GM23338 (cell line): Measurements from ENCODE around the gene VSIG8. TPM values are rescaled to one million over a fixed set of nuclear protein-coding genes. Genes with fewer than 3 reads are reported as not detected.

Experiments used
- ATAC-seq: fragments of 200-7000 bp; cut with Tn5 transposase; 3 replicates; pipeline ENCODE4 v1.9.1; 2020
- DNase-seq: peaks from one replicate; pipeline ENCODE4 v3.0.0-alpha.2; 2015; ENCODE audit warnings: low spot score
- H2AFZ ChIP-seq: fragments of 200-600 bp; sonication (generic); 2 replicates; pipeline ENCODE4 v1.8.0; 2016; ENCODE audit warnings: antibody characterized with exemption, mild to moderate bottlenecking, moderate library complexity
- H3F3A ChIP-seq: fragments of 200-600 bp; sonication (generic); replicated peaks from 2 replicates; pipeline ENCODE4 v1.8.0; 2017; ENCODE audit warnings: antibody characterized with exemption, mixed run types, low read depth
- H3K27ac ChIP-seq: fragments of 200-600 bp; sonication (generic); 2 replicates; pipeline ENCODE4 v1.6.1; 2016; ENCODE audit warnings: low read depth
- H3K27me3 ChIP-seq: fragments of 200-600 bp; sonication (generic); 2 replicates; pipeline ENCODE4 v1.8.0; 2016; ENCODE audit warnings: mild to moderate bottlenecking, mixed run types, moderate library complexity; ENCODE audit not compliant: insufficient read depth
- H3K36me3 ChIP-seq: fragments of 200-600 bp; sonication (generic); 2 replicates; pipeline ENCODE4 v1.8.0; 2016; ENCODE audit warnings: mild to moderate bottlenecking; ENCODE audit not compliant: insufficient read depth
- H3K4me1 ChIP-seq: fragments of 200-600 bp; sonication (generic); 2 replicates; pipeline ENCODE4 v1.8.0; 2016; ENCODE audit warnings: mild to moderate bottlenecking, moderate library complexity; ENCODE audit not compliant: insufficient read depth
- H3K4me2 ChIP-seq: fragments of 200-600 bp; sonication (generic); 2 replicates; pipeline ENCODE4 v1.7.1; 2017; ENCODE audit warnings: mixed run types
- H3K4me3 ChIP-seq: fragments of 200-600 bp; sonication (generic); 2 replicates; pipeline ENCODE4 v1.6.1; 2016; ENCODE audit warnings: mixed run types
- H3K79me2 ChIP-seq: fragments of 200-600 bp; sonication (generic); replicated peaks from 2 replicates; pipeline ENCODE4 v1.8.0; 2017; ENCODE audit warnings: mild to moderate bottlenecking; ENCODE audit not compliant: insufficient read depth
- H3K9me2 ChIP-seq: fragments of 200-600 bp; sonication (generic); 2 replicates; pipeline ENCODE4 v1.8.0; 2017; ENCODE audit not compliant: insufficient read depth
- H4K20me1 ChIP-seq: fragments of 200-600 bp; sonication (generic); replicated peaks from 2 replicates; pipeline ENCODE4 v1.8.0; 2017; ENCODE audit warnings: mild to moderate bottlenecking; ENCODE audit not compliant: insufficient read depth
- H3K27ac Mint-ChIP-seq: 2 replicates; pipeline ENCODE4 v1.8.0; 2020; ENCODE audit warnings: inconsistent platforms, mild to moderate bottlenecking, moderate library complexity, mixed read lengths
- H3K27me3 Mint-ChIP-seq: 3 replicates; pipeline ENCODE4 v1.8.0; 2022; ENCODE audit warnings: low read depth, mild to moderate bottlenecking, moderate library complexity, mixed read lengths, inconsistent platforms; ENCODE audit not compliant: insufficient read depth, poor library complexity
- H3K36me3 Mint-ChIP-seq: 3 replicates; pipeline ENCODE4 v1.8.0; 2021; ENCODE audit warnings: low read depth, mild to moderate bottlenecking, inconsistent platforms, moderate library complexity, mixed read lengths
- H3K4me1 Mint-ChIP-seq: 3 replicates; pipeline ENCODE4 v1.8.0; 2020; ENCODE audit warnings: mild to moderate bottlenecking, inconsistent platforms, mixed read lengths
- H3K4me3 Mint-ChIP-seq: 3 replicates; pipeline ENCODE4 v1.8.0; 2021; ENCODE audit warnings: moderate library complexity, mild to moderate bottlenecking, inconsistent platforms, mixed read lengths
- H3K9me3 Mint-ChIP-seq: 3 replicates; pipeline ENCODE4 v1.8.0; 2020; ENCODE audit warnings: moderate library complexity, mild to moderate bottlenecking, inconsistent platforms, mixed read lengths
- CREB1 ChIP-seq: fragments of 250-450 bp; sonication (Bioruptor Pico); IDR thresholded peaks from 2 replicates; pipeline ENCODE4 v1.5.0; 2020; ENCODE audit warnings: low read depth, mild to moderate bottlenecking, moderate library complexity
- EZH2 ChIP-seq: fragments of 200-600 bp; sonication (generic); IDR thresholded peaks from one replicate; pipeline ENCODE4 v1.8.0; 2017; ENCODE audit warnings: antibody characterized with exemption, mild to moderate bottlenecking, low read depth; ENCODE audit not compliant: unreplicated experiment
- EZH2phosphoT487 ChIP-seq: fragments of 200-600 bp; sonication (generic); IDR thresholded peaks from one replicate; pipeline ENCODE4 v1.8.1; 2018; ENCODE audit warnings: antibody characterized with exemption; ENCODE audit not compliant: unreplicated experiment
- JUNB ChIP-seq: IDR thresholded peaks from one replicate; pipeline ENCODE4 v1.6.1; 2016; ENCODE audit warnings: antibody characterized with exemption; ENCODE audit not compliant: unreplicated experiment
- NANOG ChIP-seq: IDR thresholded peaks from 2 replicates; pipeline ENCODE4 v1.6.1; 2016; ENCODE audit warnings: antibody characterized with exemption, borderline replicate concordance
- POLR2AphosphoS5 ChIP-seq: IDR thresholded peaks from 2 replicates; pipeline ENCODE4 v1.6.1; 2016; ENCODE audit warnings: antibody characterized with exemption, low read depth
- STAT1 ChIP-seq: IDR thresholded peaks from one replicate; pipeline ENCODE4 v1.6.1; 2016; ENCODE audit warnings: antibody characterized with exemption; ENCODE audit not compliant: unreplicated experiment
- ZNF114 ChIP-seq: fragments of 250-450 bp; sonication (Bioruptor Pico); IDR thresholded peaks from 2 replicates; pipeline ENCODE4 v1.5.0; 2020; ENCODE audit warnings: mild to moderate bottlenecking, moderate library complexity
- ZNF331 ChIP-seq: fragments of 250-450 bp; sonication (Bioruptor Pico); IDR thresholded peaks from 2 replicates; pipeline ENCODE4 v1.5.0; 2020; ENCODE audit warnings: low read depth, mild to moderate bottlenecking, moderate library complexity
- polyA plus RNA-seq: library from polyadenylated mRNA; unstranded; fragments of >200 nt; fragmentation: Nextera tagmentation; extraction: Ambion mirVana; gene quantifications from 2 replicates; pipeline ENCODE4 v1.2.1, GENCODE V29; 2016
- total RNA-seq: library from RNA; depleted of rRNA; stranded (reverse); fragments of >200 nt; shearing (Covaris generic); gene quantifications from 2 replicates; pipeline ENCODE4 v1.2.3, GENCODE V29; 2014
- TF ChIP-seq, protein P1 (sequence below), 2 experiments: fragments of 200-600 bp in 1 of 2; sonication (generic) in 1 of 2; conservative IDR thresholded peaks; 2 replicates each; pipeline versions ENCODE4 v1.5.1 to v1.6.1; 2016 to 2017; ENCODE audit warnings: antibody characterized with exemption in 2 of 2, low read depth in 2 of 2, mild to moderate bottlenecking in 2 of 2, moderate library complexity in 1 of 2
- TF ChIP-seq, protein P2 (sequence below): IDR thresholded peaks from 2 replicates; pipeline ENCODE4 v1.6.1; 2016; ENCODE audit warnings: antibody characterized with exemption
- TF ChIP-seq, protein P3 (sequence below): fragments of 250-450 bp; sonication (Bioruptor Pico); IDR thresholded peaks from 2 replicates; pipeline ENCODE4 v1.5.0; 2020; ENCODE audit warnings: mild to moderate bottlenecking, moderate library complexity
- TF ChIP-seq, protein P4 (sequence below): IDR thresholded peaks from one replicate; pipeline ENCODE4 v1.6.1; 2018; ENCODE audit warnings: antibody characterized with exemption; ENCODE audit not compliant: unreplicated experiment

Gene VSIG8
- total and polyA plus RNA-seq, 2 experiments from 2014 or later: not detected

DNA sequence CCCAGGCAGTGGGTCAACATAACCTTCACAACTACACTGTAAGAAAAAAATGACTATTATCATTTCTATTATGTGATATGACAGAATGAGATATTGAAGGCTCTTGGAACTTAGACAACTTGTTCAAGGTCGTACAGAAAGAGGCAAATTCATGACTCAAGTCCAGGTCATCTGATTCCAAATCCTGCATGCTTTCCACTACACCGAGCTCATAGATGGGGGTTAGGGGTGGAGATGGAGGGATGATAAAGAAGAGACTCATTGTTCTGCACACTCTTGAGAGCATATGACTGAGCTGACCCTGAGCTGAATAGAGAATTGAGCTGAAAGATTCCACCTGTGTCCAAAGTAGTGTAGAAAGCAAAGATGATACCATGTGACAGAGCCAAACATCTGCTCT, 57.5 kb downstream of the VSIG8 start:
- H3K27me3 Mint-ChIP-seq: peaks cover 3% of the 10 kb centered on the region
- Histone ChIP-seq H3K27ac (no peak overlapping the region), H3K9me2 (0 out of 2 replicates have a peak, but pooled peaks cover 4% of the 10 kb centered on the region), H2AFZ (no peak overlapping the region), H4K20me1 (no peaks in the 10 kb centered on the region), H3K4me2 (no peak overlapping the region), H3K79me2 (no peaks in the 10 kb centered on the region), H3K27me3 (no peaks in the 10 kb centered on the region), H3K4me3 (no peak overlapping the region), H3K36me3 (no peaks in the 10 kb centered on the region), H3F3A (no peaks in the 10 kb centered on the region), H3K4me1 (no peaks in the 10 kb centered on the region)
- no peak overlapping the region for H3K4me3 Mint-ChIP-seq
- no peak overlapping the region for H3K27ac Mint-ChIP-seq
- TF ChIP-seq, protein P1, sequence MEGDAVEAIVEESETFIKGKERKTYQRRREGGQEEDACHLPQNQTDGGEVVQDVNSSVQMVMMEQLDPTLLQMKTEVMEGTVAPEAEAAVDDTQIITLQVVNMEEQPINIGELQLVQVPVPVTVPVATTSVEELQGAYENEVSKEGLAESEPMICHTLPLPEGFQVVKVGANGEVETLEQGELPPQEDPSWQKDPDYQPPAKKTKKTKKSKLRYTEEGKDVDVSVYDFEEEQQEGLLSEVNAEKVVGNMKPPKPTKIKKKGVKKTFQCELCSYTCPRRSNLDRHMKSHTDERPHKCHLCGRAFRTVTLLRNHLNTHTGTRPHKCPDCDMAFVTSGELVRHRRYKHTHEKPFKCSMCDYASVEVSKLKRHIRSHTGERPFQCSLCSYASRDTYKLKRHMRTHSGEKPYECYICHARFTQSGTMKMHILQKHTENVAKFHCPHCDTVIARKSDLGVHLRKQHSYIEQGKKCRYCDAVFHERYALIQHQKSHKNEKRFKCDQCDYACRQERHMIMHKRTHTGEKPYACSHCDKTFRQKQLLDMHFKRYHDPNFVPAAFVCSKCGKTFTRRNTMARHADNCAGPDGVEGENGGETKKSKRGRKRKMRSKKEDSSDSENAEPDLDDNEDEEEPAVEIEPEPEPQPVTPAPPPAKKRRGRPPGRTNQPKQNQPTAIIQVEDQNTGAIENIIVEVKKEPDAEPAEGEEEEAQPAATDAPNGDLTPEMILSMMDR (conservative IDR thresholded peaks at IDR 0.05; ENCODE audit: low read depth in 2 of 2): no peak
- TF ChIP-seq EZH2: no peak
- TF ChIP-seq, protein P2, sequence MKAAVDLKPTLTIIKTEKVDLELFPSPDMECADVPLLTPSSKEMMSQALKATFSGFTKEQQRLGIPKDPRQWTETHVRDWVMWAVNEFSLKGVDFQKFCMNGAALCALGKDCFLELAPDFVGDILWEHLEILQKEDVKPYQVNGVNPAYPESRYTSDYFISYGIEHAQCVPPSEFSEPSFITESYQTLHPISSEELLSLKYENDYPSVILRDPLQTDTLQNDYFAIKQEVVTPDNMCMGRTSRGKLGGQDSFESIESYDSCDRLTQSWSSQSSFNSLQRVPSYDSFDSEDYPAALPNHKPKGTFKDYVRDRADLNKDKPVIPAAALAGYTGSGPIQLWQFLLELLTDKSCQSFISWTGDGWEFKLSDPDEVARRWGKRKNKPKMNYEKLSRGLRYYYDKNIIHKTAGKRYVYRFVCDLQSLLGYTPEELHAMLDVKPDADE: no peak
- TF ChIP-seq ZNF114: no peak
- TF ChIP-seq NANOG: no peak
- no peak for TF ChIP-seq STAT1
- TF ChIP-seq, protein P3, sequence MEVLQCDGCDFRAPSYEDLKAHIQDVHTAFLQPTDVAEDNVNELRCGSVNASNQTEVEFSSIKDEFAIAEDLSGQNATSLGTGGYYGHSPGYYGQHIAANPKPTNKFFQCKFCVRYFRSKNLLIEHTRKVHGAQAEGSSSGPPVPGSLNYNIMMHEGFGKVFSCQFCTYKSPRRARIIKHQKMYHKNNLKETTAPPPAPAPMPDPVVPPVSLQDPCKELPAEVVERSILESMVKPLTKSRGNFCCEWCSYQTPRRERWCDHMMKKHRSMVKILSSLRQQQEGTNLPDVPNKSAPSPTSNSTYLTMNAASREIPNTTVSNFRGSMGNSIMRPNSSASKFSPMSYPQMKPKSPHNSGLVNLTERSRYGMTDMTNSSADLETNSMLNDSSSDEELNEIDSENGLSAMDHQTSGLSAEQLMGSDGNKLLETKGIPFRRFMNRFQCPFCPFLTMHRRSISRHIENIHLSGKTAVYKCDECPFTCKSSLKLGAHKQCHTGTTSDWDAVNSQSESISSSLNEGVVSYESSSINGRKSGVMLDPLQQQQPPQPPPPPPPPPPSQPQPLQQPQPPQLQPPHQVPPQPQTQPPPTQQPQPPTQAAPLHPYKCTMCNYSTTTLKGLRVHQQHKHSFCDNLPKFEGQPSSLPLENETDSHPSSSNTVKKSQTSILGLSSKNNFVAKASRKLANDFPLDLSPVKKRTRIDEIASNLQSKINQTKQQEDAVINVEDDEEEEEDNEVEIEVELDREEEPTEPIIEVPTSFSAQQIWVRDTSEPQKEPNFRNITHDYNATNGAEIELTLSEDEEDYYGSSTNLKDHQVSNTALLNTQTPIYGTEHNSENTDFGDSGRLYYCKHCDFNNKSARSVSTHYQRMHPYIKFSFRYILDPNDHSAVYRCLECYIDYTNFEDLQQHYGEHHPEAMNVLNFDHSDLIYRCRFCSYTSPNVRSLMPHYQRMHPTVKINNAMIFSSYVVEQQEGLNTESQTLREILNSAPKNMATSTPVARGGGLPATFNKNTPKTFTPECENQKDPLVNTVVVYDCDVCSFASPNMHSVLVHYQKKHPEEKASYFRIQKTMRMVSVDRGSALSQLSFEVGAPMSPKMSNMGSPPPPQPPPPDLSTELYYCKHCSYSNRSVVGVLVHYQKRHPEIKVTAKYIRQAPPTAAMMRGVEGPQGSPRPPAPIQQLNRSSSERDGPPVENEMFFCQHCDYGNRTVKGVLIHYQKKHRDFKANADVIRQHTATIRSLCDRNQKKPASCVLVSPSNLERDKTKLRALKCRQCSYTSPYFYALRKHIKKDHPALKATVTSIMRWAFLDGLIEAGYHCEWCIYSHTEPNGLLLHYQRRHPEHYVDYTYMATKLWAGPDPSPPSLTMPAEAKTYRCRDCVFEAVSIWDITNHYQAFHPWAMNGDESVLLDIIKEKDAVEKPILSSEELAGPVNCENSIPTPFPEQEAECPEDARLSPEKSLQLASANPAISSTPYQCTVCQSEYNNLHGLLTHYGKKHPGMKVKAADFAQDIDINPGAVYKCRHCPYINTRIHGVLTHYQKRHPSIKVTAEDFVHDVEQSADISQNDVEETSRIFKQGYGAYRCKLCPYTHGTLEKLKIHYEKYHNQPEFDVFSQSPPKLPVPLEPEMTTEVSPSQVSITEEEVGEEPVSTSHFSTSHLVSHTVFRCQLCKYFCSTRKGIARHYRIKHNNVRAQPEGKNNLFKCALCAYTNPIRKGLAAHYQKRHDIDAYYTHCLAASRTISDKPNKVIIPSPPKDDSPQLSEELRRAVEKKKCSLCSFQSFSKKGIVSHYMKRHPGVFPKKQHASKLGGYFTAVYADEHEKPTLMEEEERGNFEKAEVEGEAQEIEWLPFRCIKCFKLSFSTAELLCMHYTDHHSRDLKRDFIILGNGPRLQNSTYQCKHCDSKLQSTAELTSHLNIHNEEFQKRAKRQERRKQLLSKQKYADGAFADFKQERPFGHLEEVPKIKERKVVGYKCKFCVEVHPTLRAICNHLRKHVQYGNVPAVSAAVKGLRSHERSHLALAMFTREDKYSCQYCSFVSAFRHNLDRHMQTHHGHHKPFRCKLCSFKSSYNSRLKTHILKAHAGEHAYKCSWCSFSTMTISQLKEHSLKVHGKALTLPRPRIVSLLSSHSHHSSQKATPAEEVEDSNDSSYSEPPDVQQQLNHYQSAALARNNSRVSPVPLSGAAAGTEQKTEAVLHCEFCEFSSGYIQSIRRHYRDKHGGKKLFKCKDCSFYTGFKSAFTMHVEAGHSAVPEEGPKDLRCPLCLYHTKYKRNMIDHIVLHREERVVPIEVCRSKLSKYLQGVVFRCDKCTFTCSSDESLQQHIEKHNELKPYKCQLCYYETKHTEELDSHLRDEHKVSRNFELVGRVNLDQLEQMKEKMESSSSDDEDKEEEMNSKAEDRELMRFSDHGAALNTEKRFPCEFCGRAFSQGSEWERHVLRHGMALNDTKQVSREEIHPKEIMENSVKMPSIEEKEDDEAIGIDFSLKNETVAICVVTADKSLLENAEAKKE (CRISPR knock-in tag): no peak
- no peak for TF ChIP-seq POLR2AphosphoS5
- TF ChIP-seq, protein P4, sequence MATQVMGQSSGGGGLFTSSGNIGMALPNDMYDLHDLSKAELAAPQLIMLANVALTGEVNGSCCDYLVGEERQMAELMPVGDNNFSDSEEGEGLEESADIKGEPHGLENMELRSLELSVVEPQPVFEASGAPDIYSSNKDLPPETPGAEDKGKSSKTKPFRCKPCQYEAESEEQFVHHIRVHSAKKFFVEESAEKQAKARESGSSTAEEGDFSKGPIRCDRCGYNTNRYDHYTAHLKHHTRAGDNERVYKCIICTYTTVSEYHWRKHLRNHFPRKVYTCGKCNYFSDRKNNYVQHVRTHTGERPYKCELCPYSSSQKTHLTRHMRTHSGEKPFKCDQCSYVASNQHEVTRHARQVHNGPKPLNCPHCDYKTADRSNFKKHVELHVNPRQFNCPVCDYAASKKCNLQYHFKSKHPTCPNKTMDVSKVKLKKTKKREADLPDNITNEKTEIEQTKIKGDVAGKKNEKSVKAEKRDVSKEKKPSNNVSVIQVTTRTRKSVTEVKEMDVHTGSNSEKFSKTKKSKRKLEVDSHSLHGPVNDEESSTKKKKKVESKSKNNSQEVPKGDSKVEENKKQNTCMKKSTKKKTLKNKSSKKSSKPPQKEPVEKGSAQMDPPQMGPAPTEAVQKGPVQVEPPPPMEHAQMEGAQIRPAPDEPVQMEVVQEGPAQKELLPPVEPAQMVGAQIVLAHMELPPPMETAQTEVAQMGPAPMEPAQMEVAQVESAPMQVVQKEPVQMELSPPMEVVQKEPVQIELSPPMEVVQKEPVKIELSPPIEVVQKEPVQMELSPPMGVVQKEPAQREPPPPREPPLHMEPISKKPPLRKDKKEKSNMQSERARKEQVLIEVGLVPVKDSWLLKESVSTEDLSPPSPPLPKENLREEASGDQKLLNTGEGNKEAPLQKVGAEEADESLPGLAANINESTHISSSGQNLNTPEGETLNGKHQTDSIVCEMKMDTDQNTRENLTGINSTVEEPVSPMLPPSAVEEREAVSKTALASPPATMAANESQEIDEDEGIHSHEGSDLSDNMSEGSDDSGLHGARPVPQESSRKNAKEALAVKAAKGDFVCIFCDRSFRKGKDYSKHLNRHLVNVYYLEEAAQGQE: no peak
- no peak for TF ChIP-seq ZNF331 (CRISPR knock-in tag)
- TF ChIP-seq EZH2phosphoT487: no peak
- TF ChIP-seq JUNB: no peak
- no peak for TF ChIP-seq CREB1 (CRISPR knock-in tag)
- DNase-seq (no peak), ATAC-seq (no peak)
- no peaks in the 10 kb centered on the region for H3K36me3 Mint-ChIP-seq
- H3K9me3 Mint-ChIP-seq: no peaks in the 10 kb centered on the region
- H3K4me1 Mint-ChIP-seq: no peaks in the 10 kb centered on the region
